ENCODE results near the gene STIL. TPM values are rescaled to one million over a fixed set of nuclear protein-coding genes. Genes with fewer than 3 reads are reported as not detected.

The STIL gene
- total RNA-seq, 1 experiment from 2014 or later, result 29.7 TPM

GRCh38 chr1:47225430-47226100, 88.4 kb downstream of the STIL start:
- no peaks in the 10 kb centered on the region for H3K9me3 Mint-ChIP-seq
- H3K4me3 Mint-ChIP-seq, result peak overlapping the region; percentile 63
- POLR2A ChIA-PET, result no interaction called here
- peaks cover 51% of the 10 kb centered on the region for H3K27me3 Mint-ChIP-seq (ENCODE audit: low read depth)
- CTCF ChIA-PET, result interaction anchor here (0.5 to 2.4 kb wide), 4 partner anchors 11 to 47 kb away, joined by 3 to 13 read pairs (median 6); no protein-coding TSS in a partner anchor
- no peak for TF ChIP-seq AR (CRISPR knock-in tag; IDR thresholded peaks at IDR 0.05)
- no peak for TF ChIP-seq GRHL2 (CRISPR knock-in tag; IDR thresholded peaks at IDR 0.05; ENCODE audit: insufficient replicate concordance, severe bottlenecking)
- no peak for TF ChIP-seq E2F5 (CRISPR knock-in tag; IDR thresholded peaks at IDR 0.05)
- TF ChIP-seq E2F1 (CRISPR knock-in tag; IDR thresholded peaks at IDR 0.05), result no peak
- TF ChIP-seq ATF1 (CRISPR knock-in tag; IDR thresholded peaks at IDR 0.05), result no peak
- no peak for TF ChIP-seq ZBTB43 (CRISPR knock-in tag; IDR thresholded peaks at IDR 0.05)
- no peak for TF ChIP-seq NFYB (CRISPR knock-in tag; conservative IDR thresholded peaks at IDR 0.05; ENCODE audit: low read depth)
- TF ChIP-seq NFE2L1 (CRISPR knock-in tag; IDR thresholded peaks at IDR 0.05), result no peak
- no peak for TF ChIP-seq SMAD3 (CRISPR knock-in tag; IDR thresholded peaks at IDR 0.05; ENCODE audit: borderline replicate concordance)
- no peak for TF ChIP-seq HMGXB4 (CRISPR knock-in tag; IDR thresholded peaks at IDR 0.05)
- TF ChIP-seq TEAD4 (CRISPR knock-in tag; IDR thresholded peaks at IDR 0.05), result no peak
- no peak for DNase-seq (ENCODE audit: low spot score)
- peak; percentile 6 for ATAC-seq
- H3K4me1 Mint-ChIP-seq, result peaks cover 43% of the 10 kb centered on the region
- no peak overlapping the region for H3K27ac Mint-ChIP-seq
- H3K36me3 Mint-ChIP-seq, result no peaks in the 10 kb centered on the region

- ATAC-seq, result peak; percentile 8
- peaks cover 36% of the 10 kb centered on the region for H3K4me1 Mint-ChIP-seq
- DNase-seq (ENCODE audit: low spot score), result no peak
- H3K27ac Mint-ChIP-seq, result no peak overlapping the region
- H3K27me3 Mint-ChIP-seq (ENCODE audit: low read depth), result peaks cover 43% of the 10 kb centered on the region
- ChIA-PET POLR2A (no interaction called here), CTCF (interaction anchor here (0.8 to 2.4 kb wide), 3 partner anchors 32 to 46 kb away, joined by 3 to 13 read pairs (median 10); no protein-coding TSS in a partner anchor)
- H3K9me3 Mint-ChIP-seq, result no peaks in the 10 kb centered on the region
- no peaks in the 10 kb centered on the region for H3K36me3 Mint-ChIP-seq
- H3K4me3 Mint-ChIP-seq, result no peak overlapping the region
- TF ChIP-seq ERG (CRISPR knock-in tag; IDR thresholded peaks at IDR 0.05) (no peak), JAZF1 (CRISPR knock-in tag; IDR thresholded peaks at IDR 0.05) (no peak), JUN (CRISPR knock-in tag; IDR thresholded peaks at IDR 0.05) (no peak), GABPB1 (CRISPR knock-in tag; IDR thresholded peaks at IDR 0.05) (no peak), GRHL2 (CRISPR knock-in tag; IDR thresholded peaks at IDR 0.05; ENCODE audit: insufficient replicate concordance, severe bottlenecking) (no peak), NR2C2 (CRISPR knock-in tag; IDR thresholded peaks at IDR 0.05) (no peak), ZSCAN18 (CRISPR knock-in tag; IDR thresholded peaks at IDR 0.05) (no peak), ZNF219 (CRISPR knock-in tag; IDR thresholded peaks at IDR 0.05; ENCODE audit: borderline replicate concordance) (no peak), ATF2 (CRISPR knock-in tag; IDR thresholded peaks at IDR 0.05; ENCODE audit: borderline replicate concordance, low read depth) (no peak), ESRRA (CRISPR knock-in tag; IDR thresholded peaks at IDR 0.05; ENCODE audit: borderline replicate concordance) (no peak), ETV6 (CRISPR knock-in tag; IDR thresholded peaks at IDR 0.05) (no peak)
Observed at GRCh38 chr1:47224676-47225399, 89.1 kb downstream of the STIL start.
